Rectal smooth muscle tissue (tissue), 1 donor: ENCODE measurements around the gene TRIM40.
"Not testable (repeated sequence)": the region's sequence is repeated elsewhere in the genome, so short reads cannot be mapped to it uniquely, and the experiment has no call there.

ENCODE experiments used
- H3K27ac ChIP-seq: one replicate; pipeline ENCODE4 v1.7.0; 2013; ENCODE audit warnings: low read depth, low read length, inconsistent platforms
- H3K27me3 ChIP-seq: one replicate; pipeline ENCODE4 v1.7.0; 2013; ENCODE audit warnings: low read length; ENCODE audit not compliant: control insufficient read depth, insufficient read depth
- H3K36me3 ChIP-seq: one replicate; pipeline ENCODE4 v1.7.0; 2013; ENCODE audit warnings: low read length; ENCODE audit not compliant: control insufficient read depth, insufficient read depth
- H3K4me1 ChIP-seq: one replicate; pipeline ENCODE4 v1.7.0; 2013; ENCODE audit warnings: low read length; ENCODE audit not compliant: control insufficient read depth, insufficient read depth
- H3K4me3 ChIP-seq: one replicate; pipeline ENCODE4 v1.7.0; 2013; ENCODE audit warnings: low read length
- H3K9ac ChIP-seq: one replicate; pipeline ENCODE4 v1.7.0; 2013; ENCODE audit warnings: low read length

TRIM40 gene

GRCh38 chr6:30163918-30164654, 28.1 kb downstream of the TRIM40 start:
- H3K27me3 ChIP-seq: peaks cover 3% of the 10 kb centered on the region
- no peaks in the 10 kb centered on the region for H3K36me3 ChIP-seq
- peak overlapping the region; percentile 57 for H3K4me3 ChIP-seq
- no peak overlapping the region for H3K27ac ChIP-seq
- H3K9ac ChIP-seq: no peak overlapping the region
- no peaks in the 10 kb centered on the region for H3K4me1 ChIP-seq

GRCh38 chr6:30164714-30165113, 28.8 kb downstream of the TRIM40 start:
- H3K36me3 ChIP-seq: no peaks in the 10 kb centered on the region
- H3K4me3 ChIP-seq: peak overlapping the region; percentile 57
- H3K27ac ChIP-seq: no peak overlapping the region
- no peaks in the 10 kb centered on the region for H3K4me1 ChIP-seq
- no peak overlapping the region for H3K9ac ChIP-seq
- H3K27me3 ChIP-seq: peaks cover 3% of the 10 kb centered on the region

- H3K9ac ChIP-seq, H3K36me3 ChIP-seq: not testable (repeated sequence)
These were observed 29.3 kb downstream of the TRIM40 start for GRCh38 chr6:30165238-30165637.

GRCh38 chr6:30167101-30167500, 31.2 kb downstream of the TRIM40 start:
- no peak overlapping the region for H3K4me3 ChIP-seq

More at GRCh38 chr6:30165238-30165637, 29.3 kb downstream of the TRIM40 start:
- not testable (repeated sequence) for H3K27ac ChIP-seq, H3K4me1 ChIP-seq, H3K4me3 ChIP-seq, H3K27me3 ChIP-seq

GRCh38 chr6:30168741-30169140, 32.8 kb downstream of the TRIM40 start:
- no peak overlapping the region for H3K27ac ChIP-seq
- H3K36me3 ChIP-seq: no peaks in the 10 kb centered on the region
- H3K4me3 ChIP-seq: no peak overlapping the region
- no peaks in the 10 kb centered on the region for H3K4me1 ChIP-seq
- H3K27me3 ChIP-seq: peaks cover 13% of the 10 kb centered on the region
- H3K9ac ChIP-seq: no peak overlapping the region

More at GRCh38 chr6:30167101-30167500, 31.2 kb downstream of the TRIM40 start:
- Histone ChIP-seq H3K27me3 (peaks cover 9% of the 10 kb centered on the region), H3K36me3 (no peaks in the 10 kb centered on the region), H3K9ac (no peak overlapping the region), H3K27ac (no peak overlapping the region), H3K4me1 (no peaks in the 10 kb centered on the region)

- Histone ChIP-seq H3K36me3 (no peaks in the 10 kb centered on the region), H3K27me3 (peaks cover 13% of the 10 kb centered on the region), H3K27ac (no peak overlapping the region), H3K4me3 (no peak overlapping the region), H3K4me1 (no peaks in the 10 kb centered on the region), H3K9ac (no peak overlapping the region)
These were observed 34.0 kb downstream of the TRIM40 start for GRCh38 chr6:30169658-30170614.

GRCh38 chr6:30171677-30172471, 35.9 kb downstream of the TRIM40 start:
- H3K4me3 ChIP-seq: no peak overlapping the region

GRCh38 chr6:30172681-30173080, 36.7 kb downstream of the TRIM40 start:
- no peak overlapping the region for H3K4me3 ChIP-seq
- no peak overlapping the region for H3K9ac ChIP-seq
- H3K36me3 ChIP-seq: no peaks in the 10 kb centered on the region
- H3K27me3 ChIP-seq: peaks cover 13% of the 10 kb centered on the region
- H3K4me1 ChIP-seq: no peaks in the 10 kb centered on the region
- no peak overlapping the region for H3K27ac ChIP-seq

More at GRCh38 chr6:30171677-30172471, 35.9 kb downstream of the TRIM40 start:
- Histone ChIP-seq H3K9ac (no peak overlapping the region), H3K27me3 (peaks cover 13% of the 10 kb centered on the region), H3K4me1 (no peaks in the 10 kb centered on the region), H3K36me3 (no peaks in the 10 kb centered on the region), H3K27ac (no peak overlapping the region)

GRCh38 chr6:30175765-30176164, 39.8 kb downstream of the TRIM40 start:
- H3K9ac ChIP-seq: no peak overlapping the region
- H3K4me1 ChIP-seq: no peaks in the 10 kb centered on the region
- peaks cover 10% of the 10 kb centered on the region for H3K27me3 ChIP-seq
- H3K36me3 ChIP-seq: no peaks in the 10 kb centered on the region
- H3K27ac ChIP-seq: no peak overlapping the region
- no peak overlapping the region for H3K4me3 ChIP-seq

GRCh38 chr6:30178837-30179236, 42.9 kb downstream of the TRIM40 start:
- H3K9ac ChIP-seq: no peak overlapping the region
- H3K36me3 ChIP-seq: no peaks in the 10 kb centered on the region
- no peaks in the 10 kb centered on the region for H3K4me1 ChIP-seq
- no peaks in the 10 kb centered on the region for H3K27me3 ChIP-seq
- no peak overlapping the region for H3K4me3 ChIP-seq
- no peak overlapping the region for H3K27ac ChIP-seq

- H3K27ac ChIP-seq: no peak overlapping the region
- no peaks in the 10 kb centered on the region for H3K4me1 ChIP-seq
- no peak overlapping the region for H3K9ac ChIP-seq
- H3K4me3 ChIP-seq: no peak overlapping the region
- H3K27me3 ChIP-seq: no peaks in the 10 kb centered on the region
- no peaks in the 10 kb centered on the region for H3K36me3 ChIP-seq
These were observed 44.2 kb downstream of the TRIM40 start for GRCh38 chr6:30180145-30180544.
